Measurements from ENCODE around the gene DCTPP1. TPM values are rescaled to one million over a fixed set of nuclear protein-coding genes. Genes with fewer than 3 reads are reported as not detected.

DCTPP1 gene
- total and polyA plus RNA-seq, 9 of the 15 experiments (the other 6 are each of a cell fraction or from before 2014, with no cell fraction given): 45.0 to 132 (median 80.6) TPM

- TF ChIP-seq ZNF592 (IDR thresholded peaks at IDR 0.05) (peak; percentile 54; the same call in 1 of the 2 replicates), TRIM24 (IDR thresholded peaks at IDR 0.05) (no peak), ZKSCAN1 (IDR thresholded peaks at IDR 0.05; ENCODE audit: low read depth, low read length) (no peak), ZKSCAN8 (CRISPR knock-in tag; IDR thresholded peaks at IDR 0.05) (no peak), GTF2A2 (tag; IDR thresholded peaks at IDR 0.05) (no peak), ARHGAP35 (IDR thresholded peaks at IDR 0.05; ENCODE audit: partially characterized antibody) (no peak), PCBP2 (IDR thresholded peaks at IDR 0.05; ENCODE audit: low read depth, low read length, poor library complexity, severe bottlenecking) (no peak), TRIM25 (IDR thresholded peaks at IDR 0.05; ENCODE audit: borderline replicate concordance) (no peak), HMBOX1 (IDR thresholded peaks at IDR 0.05) (peak; percentile 76), ARID1B (IDR thresholded peaks at IDR 0.05) (no peak), MYC (IDR thresholded peaks at IDR 0.05; ENCODE audit: low read depth, low read length) (0 out of 2 replicates have a peak, but pooled peaks have one; percentile 42), MYC (CRISPR knock-in tag; IDR thresholded peaks at IDR 0.05; ENCODE audit: borderline replicate concordance, low read depth) (no peak), SP1 (CRISPR knock-in tag; IDR thresholded peaks at IDR 0.05) (peak; percentile 71), ZNF217 (CRISPR knock-in tag; IDR thresholded peaks at IDR 0.05) (no peak), ESRRA (IDR thresholded peaks at IDR 0.05; ENCODE audit: borderline replicate concordance, low read depth) (peak; percentile 40; the same call in 1 of the 2 replicates), BHLHE40 (IDR thresholded peaks at IDR 0.05; ENCODE audit: low read length) (0 out of 2 replicates have a peak, but pooled peaks have one; percentile 8), STAG1 (CRISPR knock-in tag; IDR thresholded peaks at IDR 0.05; ENCODE audit: borderline replicate concordance) (peak; percentile 87; the same call in 1 of the 2 replicates), TRIM28 (IDR thresholded peaks at IDR 0.05) (no peak), MNT (conservative IDR thresholded peaks at IDR 0.05) (0 out of 4 replicates have a peak, but pooled peaks of 1 of the 2 experiments have one; percentile 31)
Observed at GRCh38 chr16:30409125-30410060, 20.4 kb downstream of the DCTPP1 start (continued).

Measured in K562 (cell line).